GM12872 (cell line): ENCODE results near the gene GASK1A.

ENCODE experiments used
- TF ChIP-seq, protein P1 (sequence below): IDR thresholded peaks from 3 replicates; pipeline ENCODE4 v1.5.1; 2011; ENCODE audit warnings: low read depth, mild to moderate bottlenecking, low read length, moderate library complexity; ENCODE audit not compliant: insufficient read depth

GASK1A gene

DNA sequence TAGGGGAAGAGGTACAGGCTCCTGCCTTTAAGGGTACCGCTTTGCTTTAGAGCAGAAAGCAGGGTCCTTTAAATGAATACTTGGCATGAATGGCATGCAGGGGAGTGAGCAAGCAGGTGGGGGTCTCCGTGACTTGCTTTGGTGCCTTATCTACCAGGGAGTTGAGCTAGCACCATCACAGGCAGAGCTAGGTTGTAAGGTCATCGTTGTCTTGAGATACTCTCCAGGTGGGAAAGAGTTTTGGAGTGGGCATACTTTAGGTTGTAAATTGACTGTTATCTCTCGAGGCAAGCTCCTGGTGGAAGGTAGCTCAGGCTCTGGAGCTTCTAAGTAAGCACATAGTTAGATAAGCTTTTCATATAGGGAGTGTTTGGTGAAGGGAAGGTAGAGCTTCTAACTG is 5.6 kb downstream of the GASK1A start:
- TF ChIP-seq, protein P1, sequence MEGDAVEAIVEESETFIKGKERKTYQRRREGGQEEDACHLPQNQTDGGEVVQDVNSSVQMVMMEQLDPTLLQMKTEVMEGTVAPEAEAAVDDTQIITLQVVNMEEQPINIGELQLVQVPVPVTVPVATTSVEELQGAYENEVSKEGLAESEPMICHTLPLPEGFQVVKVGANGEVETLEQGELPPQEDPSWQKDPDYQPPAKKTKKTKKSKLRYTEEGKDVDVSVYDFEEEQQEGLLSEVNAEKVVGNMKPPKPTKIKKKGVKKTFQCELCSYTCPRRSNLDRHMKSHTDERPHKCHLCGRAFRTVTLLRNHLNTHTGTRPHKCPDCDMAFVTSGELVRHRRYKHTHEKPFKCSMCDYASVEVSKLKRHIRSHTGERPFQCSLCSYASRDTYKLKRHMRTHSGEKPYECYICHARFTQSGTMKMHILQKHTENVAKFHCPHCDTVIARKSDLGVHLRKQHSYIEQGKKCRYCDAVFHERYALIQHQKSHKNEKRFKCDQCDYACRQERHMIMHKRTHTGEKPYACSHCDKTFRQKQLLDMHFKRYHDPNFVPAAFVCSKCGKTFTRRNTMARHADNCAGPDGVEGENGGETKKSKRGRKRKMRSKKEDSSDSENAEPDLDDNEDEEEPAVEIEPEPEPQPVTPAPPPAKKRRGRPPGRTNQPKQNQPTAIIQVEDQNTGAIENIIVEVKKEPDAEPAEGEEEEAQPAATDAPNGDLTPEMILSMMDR = no peak

GRCh38 chr3:42988097-42988496 is 9.0 kb downstream of the GASK1A start:
- TF ChIP-seq, protein P1 = no peak

DNA sequence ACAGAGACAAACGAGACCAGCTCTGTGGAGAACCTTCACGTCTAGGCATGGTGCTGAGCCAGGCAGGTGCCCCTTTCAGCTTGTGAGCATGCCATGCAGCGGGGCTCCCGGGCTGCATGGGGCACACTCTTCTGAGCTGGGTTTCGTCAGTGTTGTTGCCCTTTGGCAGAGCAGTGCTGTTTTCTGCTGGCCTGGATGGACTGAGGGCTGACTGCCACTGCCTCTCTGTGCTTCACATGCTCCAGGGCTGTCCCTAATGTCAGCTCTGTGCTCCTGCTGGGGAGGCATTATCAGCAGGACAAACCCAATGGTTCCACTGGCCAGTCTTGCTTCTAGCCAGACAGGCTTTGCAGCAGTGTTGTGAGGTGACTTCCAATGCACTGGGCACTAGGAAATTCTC is 9.5 kb downstream of the GASK1A start:
- TF ChIP-seq, protein P1 = no peak

DNA sequence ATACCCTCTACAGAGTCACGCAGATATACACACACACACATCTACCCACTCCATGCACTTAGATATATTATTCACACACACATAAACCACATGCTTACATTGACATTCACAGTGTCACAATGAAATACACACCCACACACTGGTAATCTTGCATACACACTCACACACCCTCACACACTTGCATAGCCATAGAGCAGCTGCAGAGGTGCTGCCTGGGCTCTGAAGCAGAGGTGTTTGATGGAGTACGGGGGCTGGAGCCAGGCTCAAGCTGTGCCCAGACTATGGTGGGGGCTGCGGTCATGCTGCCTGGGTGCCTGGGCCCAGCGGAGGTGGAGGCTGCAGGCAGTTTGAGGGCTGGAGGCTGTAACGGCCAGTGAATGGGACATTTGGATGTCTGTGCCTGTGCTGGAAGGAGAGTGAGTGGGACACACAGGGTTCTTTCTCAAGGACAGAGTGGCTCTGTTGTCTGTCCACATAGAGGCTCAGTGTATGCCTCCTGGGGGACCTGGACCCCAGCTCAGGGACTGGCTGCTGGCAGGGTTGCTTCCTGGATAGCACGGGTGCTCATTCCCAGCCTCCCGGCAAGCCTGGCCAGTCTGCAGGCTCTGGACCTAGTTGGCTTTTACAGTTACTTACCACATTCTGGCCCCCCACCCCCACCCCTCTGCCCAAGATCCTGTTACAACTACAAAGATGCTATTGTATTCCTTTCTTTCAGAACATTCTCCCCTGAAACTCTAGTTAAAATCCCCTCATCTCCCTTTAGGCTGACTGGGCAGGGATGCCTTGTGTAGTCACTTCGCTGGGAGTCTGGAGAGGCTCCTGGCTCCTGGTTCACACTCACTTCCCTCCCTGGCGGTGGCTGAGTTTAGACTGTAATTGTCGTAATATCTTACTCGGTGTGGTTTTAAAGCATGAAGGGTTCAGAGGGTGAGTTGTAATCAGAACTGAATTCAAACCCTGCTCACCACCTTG is 12.5 kb downstream of the GASK1A start:
- TF ChIP-seq, protein P1 = no peak

DNA sequence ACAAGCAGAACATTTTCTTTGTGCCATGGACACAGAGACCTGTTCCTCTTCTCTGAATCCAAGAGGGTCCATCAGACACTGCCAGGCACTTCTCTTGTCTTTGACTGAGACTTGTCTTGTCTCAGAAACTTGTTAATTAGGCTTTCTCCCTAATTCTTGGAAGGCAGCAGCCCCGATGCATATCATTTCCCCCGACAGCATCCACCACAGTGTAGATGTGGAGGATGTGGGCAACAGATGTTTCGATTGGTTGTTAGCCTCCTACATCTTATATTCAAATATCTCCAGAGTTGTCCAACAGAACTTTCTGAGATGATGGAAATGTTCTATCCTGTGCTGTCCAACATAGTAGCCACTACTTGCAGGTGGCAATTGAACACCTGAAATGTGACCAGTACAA is 15.5 kb downstream of the GASK1A start:
- TF ChIP-seq, protein P1 = no peak

- TF ChIP-seq, protein P1 = no peak
Measured at GRCh38 chr3:42996021-42996420, 16.9 kb downstream of the GASK1A start.

GRCh38 chr3:42996633-42997075 is 17.5 kb downstream of the GASK1A start:
- TF ChIP-seq, protein P1 = no peak
